Hematopoietic multipotent progenitor cell treated with erythropoietin and hydrocortisone succinate and interleukin-3 and kit ligand, for 8 days (in vitro differentiated cells): ENCODE results near the gene ATAD1.

ENCODE experiments used
- DNase-seq: peaks from one replicate; pipeline ENCODE4 v3.0.0-alpha.2; 2015

Gene ATAD1

DNA sequence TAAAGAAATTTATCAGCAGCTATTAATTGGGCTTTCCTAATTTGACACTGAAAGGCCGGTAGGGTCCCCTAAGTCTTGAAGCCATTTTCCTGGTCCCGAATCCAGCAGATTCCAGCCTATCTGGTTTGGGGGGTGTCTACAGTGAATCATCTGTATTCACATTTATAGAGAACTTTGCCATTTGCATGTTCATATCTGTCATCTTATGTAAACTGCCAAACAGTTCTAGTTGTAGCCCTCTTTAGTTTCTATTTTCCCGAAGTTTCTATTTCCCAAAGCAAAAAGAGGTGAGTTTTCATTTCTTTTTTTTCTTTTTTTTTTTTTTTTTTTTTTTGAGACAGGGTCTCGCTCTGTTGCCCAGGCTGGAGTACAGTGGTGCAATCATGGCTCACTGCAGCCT lies 110.8 kb downstream of the ATAD1 start:
- no peak for DNase-seq

DNA sequence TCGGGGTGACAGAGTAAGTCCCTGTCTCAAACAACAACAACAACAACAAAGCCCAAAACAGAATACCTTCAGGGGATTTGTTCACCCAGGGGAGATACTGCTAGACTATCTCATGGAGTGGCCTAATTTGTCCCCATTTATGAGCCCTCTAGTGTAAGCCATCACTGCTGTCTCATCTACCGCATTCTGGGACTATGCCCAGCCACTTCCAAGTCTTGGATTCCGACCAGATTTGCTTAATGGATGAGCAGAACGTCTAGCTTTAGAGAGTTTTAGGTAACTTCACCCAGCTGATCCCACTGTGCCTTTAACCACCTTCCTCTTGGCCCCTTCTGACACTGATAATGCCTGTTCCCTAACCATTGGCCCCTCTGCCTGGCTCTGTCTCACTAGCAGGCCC lies 111.3 kb downstream of the ATAD1 start:
- no peak for DNase-seq

DNA sequence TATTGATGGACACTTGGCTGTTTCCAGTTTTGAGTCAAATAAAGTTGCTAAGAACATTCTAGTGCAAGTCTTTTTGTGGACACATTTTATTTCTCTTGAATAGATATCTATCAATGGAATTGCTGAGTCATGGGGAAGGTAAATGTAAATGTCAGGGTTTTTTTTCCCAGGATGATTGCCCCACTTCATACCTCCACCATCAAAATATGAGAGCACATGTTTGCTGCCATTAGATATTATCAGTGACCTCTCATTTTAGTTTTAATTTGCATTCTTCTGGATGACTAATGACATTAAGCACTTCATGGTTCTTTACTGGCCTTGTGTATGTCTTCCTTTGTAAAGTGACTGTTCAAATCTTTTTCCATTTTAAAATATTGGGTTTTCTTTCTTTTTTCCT lies 112.7 kb downstream of the ATAD1 start:
- no peak for DNase-seq

- no peak for DNase-seq
Measured at GRCh38 chr10:87703771-87704170, 114.3 kb downstream of the ATAD1 start.

DNA sequence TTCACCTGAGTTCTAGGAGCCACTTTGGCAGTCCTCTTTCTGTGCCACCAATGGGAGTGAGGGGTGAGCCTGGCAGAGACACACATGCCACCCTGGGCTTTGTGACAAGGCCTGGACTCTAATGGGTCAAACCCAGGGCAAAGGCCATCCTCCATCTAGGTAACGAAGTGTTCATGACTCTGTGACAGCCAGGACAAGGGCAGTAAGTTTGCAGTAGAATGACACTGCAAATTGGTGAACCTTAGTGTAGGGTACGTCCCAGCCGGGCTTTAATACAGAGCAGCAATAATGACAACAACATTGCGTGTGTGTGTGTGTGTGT lies 115.1 kb downstream of the ATAD1 start:
- DNase-seq = no peak

DNA sequence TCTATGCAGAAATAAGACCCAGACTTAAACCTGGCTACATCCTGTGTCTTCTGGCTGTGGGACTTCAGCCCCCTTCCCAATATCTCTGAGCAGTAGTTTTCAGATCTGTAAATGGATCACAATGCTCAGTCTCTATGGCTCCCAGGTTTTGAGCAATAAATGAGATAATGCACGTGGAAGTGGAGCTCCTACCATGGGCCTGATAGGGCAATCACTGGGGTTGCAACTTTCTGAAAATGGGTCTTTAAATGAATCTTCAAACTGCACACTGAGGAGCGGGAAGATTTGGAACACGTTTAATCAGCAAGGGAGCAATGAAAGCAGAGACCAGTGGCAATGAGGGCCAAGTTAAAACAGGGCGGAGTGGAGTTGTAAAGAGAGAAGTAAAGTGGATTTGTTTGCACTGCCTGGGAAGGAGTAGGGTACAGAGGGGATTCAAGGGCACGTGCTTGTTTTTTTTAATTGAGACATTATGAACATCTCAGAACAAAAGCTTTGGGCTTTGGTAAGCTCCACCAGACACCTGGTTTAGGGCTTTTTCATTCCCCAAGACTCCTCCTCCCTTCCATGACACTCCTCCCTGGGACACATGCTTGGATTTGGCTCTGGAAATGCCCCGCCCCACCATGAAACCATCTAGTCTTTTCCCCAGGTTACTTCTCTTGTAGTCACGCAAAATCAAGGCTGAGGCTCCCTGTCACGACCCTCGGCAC lies 115.6 kb downstream of the ATAD1 start:
- no peak for DNase-seq
